GM10266 (cell line): ENCODE data around the gene CAD.

Source experiments
- DNase-seq: peaks from one replicate; pipeline ENCODE4 v3.0.0; 2012; ENCODE audit errors: extremely low spot score
- TF ChIP-seq, protein P1 (sequence below): IDR thresholded peaks from 2 replicates; pipeline ENCODE4 v1.5.1; 2012; ENCODE audit warnings: mild to moderate bottlenecking, low read depth; ENCODE audit not compliant: control insufficient read depth, insufficient read depth; ENCODE audit errors: missing control alignments

CAD gene

DNA sequence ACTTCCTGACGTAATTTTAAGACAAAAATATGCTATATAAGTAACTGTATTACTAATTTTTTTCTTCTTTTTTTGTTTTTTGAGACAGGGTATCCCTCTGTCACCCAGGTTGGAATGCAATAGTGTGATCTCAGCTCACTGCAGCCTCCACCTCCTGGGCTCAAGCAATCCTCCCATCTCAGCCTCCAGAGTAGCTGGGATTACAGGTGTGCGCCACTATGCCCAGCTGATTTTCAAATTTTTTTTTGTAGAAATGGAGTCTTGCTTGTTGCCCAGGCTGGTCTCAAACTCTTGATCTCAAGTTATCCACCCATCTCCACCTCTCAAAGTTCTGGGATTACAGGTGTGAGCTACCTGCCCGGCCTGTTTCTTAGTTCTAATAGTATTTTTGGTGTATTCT is 38.7 kb upstream of the CAD start:
- TF ChIP-seq, protein P1, sequence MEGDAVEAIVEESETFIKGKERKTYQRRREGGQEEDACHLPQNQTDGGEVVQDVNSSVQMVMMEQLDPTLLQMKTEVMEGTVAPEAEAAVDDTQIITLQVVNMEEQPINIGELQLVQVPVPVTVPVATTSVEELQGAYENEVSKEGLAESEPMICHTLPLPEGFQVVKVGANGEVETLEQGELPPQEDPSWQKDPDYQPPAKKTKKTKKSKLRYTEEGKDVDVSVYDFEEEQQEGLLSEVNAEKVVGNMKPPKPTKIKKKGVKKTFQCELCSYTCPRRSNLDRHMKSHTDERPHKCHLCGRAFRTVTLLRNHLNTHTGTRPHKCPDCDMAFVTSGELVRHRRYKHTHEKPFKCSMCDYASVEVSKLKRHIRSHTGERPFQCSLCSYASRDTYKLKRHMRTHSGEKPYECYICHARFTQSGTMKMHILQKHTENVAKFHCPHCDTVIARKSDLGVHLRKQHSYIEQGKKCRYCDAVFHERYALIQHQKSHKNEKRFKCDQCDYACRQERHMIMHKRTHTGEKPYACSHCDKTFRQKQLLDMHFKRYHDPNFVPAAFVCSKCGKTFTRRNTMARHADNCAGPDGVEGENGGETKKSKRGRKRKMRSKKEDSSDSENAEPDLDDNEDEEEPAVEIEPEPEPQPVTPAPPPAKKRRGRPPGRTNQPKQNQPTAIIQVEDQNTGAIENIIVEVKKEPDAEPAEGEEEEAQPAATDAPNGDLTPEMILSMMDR: no peak

DNA sequence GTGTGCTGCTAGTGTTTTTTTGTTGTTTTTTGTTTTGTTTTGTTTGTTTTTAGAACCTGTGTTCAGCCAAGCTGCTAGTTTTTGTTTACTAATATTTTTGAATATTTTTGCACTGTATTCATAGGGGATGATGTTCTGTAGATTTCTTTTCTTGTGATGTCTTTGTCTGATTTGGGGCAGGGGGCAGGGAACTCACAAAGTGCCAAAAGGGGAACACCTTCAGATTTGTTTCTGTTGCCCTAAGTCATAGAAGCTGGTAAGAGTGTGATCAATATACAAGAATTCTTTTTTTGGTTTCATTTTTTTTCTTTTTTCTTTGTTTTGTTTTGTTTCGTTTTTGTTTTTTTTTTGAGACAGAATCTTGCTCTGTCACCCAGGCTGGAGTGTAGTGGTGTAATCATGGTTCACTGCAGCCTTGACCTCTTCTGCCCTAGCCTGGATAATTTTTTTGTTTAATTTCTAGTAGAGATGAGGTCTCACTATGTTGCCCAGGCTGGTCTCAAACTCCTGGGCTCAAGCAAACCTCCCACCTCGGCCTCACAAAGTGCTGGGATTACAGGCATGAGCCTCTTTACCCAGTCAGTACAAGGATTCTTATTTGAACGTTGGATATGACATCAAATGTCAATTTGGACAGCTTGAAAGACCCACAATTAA is 37.7 kb upstream of the CAD start:
- no peak for DNase-seq
- TF ChIP-seq, protein P1: no peak

More for the DNA sequence above, 38.7 kb upstream of the CAD start:
- no peak for DNase-seq

DNA sequence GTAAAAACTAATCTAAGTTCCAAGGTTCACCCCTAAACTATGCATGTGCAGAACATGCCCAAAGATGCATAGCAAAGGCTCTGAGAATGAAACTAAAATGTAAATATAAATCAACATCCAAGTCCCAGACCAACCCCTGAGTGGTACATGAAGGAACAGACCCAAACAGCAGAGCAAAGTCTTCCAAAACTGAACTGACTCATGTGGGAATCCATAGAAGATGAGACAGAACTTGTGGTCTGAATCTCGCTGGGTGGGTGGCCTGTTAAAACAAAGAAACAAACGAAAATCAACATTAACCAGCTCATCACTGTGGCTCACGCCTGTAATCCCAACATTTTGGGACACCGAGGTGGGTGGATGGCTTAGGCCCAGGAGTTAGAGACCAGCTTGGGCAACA is 34.8 kb upstream of the CAD start:
- no peak for DNase-seq
- TF ChIP-seq, protein P1: no peak

DNA sequence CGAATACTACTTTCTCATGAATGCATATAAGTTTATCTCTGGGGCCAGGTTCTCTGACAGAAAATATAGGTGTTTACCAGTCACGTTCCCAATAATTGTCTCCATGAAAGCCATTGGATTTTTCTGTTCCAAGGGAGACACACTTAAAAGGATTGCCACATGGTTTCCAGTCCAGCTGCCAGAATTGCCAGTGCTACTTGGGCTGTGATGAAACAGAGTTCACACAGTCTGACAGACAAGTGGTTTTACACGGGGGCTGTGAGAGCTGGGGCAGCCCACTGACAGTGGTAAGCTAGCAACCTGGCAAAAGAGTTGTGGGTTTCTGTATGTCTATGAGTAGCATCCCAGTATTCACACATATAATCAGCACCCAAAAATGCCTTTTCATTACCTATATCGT is 33.1 kb upstream of the CAD start:
- TF ChIP-seq, protein P1: no peak
- DNase-seq: no peak

DNA sequence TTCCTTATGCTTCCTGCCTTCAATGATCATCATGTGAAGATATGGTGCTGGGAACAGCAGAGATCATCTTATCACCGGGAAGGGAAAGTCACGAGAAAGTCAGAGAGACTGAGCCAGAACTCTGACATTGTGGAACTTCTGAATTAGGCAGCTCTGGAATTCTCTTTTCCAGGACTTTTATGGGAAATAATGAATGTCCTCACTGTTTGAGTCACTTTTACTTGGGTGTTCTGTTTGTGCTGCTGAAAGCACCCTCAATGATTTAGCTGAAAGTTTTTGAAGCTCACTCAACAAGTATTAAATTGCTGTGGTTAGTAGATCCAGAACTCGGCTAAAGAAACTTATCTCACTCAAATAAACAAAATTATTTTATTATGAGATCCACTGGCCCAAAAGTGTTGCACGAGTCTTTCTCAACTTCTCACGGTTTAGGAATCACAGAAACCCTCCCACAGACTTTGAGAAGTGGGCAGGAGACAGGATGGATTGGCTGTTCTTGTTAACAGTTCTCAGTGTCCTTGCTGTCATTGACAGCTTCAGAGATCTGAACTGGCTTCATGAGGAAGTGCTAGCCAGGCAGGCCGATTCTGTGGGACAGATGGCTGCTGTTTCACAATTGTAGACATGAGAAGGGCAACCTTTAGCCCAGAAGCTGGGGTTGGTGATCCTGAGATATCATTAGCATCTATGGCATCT is 31.7 kb upstream of the CAD start:
- TF ChIP-seq, protein P1: no peak
- no peak for DNase-seq

DNA sequence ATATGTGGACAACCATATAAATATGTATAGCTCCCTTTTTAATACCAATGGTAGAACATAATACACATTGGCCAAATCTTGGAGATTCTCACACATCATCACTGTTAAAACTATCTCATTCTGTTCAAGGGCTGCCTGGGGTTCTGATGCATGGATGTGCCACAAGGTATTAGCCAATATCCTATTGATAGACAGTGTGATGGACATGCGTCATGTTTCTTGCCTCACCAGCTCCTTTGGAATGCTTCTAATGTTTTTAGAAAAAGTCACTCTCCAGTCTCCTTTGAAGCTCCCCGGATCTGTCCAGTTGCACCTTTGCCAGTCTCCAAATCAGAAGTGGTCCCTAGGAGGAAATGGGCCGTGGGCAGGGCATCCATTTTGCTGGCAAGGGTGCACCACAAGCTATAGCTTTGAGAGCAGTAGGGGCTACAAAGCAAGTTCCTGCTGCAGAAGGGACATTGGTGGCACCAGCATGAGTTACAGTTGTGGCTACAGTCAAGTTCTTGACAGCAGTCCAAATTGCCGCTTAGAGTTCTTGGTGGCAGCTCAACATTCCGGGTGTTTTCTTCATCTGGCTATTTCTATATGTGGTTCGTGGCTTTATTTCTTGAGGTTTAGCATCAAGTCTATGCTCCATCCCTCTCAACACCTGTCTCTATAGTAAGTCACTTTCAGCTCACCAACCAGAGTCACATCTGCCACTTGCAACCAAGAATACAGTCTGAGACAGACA is 30.4 kb upstream of the CAD start:
- TF ChIP-seq, protein P1: no peak
- no peak for DNase-seq
